Esophagus squamous epithelium (tissue), 4 donors: ENCODE data around the gene SIRPD.

Experiments
- POLR2A ChIP-seq, 4 donors: fragments of 450-650 bp; IDR thresholded peaks; one replicate each; pipeline ENCODE4 v1.6.1; 2017; ENCODE audit warnings: antibody characterized with exemption in 4 of 4, mild to moderate bottlenecking in 4 of 4, moderate library complexity in 3 of 4
- TF ChIP-seq, protein P1 (sequence below), 6 experiments: fragments of 450-650 bp in 4 of 6; fragments of 200-600 bp in 2 of 6; sonication (generic) in 2 of 6; IDR thresholded peaks; one replicate each; pipeline ENCODE4 v1.5.1; 2016 to 2019; ENCODE audit warnings: antibody characterized with exemption in 6 of 6, mild to moderate bottlenecking in 4 of 6, moderate library complexity in 4 of 6

GRCh38 chr20:1568163-1568490, 10.6 kb upstream of the SIRPD start:
- no peak for TF ChIP-seq POLR2A (IDR thresholded peaks at IDR 0.05)
- TF ChIP-seq, protein P1, sequence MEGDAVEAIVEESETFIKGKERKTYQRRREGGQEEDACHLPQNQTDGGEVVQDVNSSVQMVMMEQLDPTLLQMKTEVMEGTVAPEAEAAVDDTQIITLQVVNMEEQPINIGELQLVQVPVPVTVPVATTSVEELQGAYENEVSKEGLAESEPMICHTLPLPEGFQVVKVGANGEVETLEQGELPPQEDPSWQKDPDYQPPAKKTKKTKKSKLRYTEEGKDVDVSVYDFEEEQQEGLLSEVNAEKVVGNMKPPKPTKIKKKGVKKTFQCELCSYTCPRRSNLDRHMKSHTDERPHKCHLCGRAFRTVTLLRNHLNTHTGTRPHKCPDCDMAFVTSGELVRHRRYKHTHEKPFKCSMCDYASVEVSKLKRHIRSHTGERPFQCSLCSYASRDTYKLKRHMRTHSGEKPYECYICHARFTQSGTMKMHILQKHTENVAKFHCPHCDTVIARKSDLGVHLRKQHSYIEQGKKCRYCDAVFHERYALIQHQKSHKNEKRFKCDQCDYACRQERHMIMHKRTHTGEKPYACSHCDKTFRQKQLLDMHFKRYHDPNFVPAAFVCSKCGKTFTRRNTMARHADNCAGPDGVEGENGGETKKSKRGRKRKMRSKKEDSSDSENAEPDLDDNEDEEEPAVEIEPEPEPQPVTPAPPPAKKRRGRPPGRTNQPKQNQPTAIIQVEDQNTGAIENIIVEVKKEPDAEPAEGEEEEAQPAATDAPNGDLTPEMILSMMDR (IDR thresholded peaks at IDR 0.05) = no peak
